Activated CD4-positive, alpha-beta T cell treated with anti-CD3 and anti-CD28 coated beads, Interleukin-2, amount 10 ng/mL, durations not matched to agents 24 days and 14 days (primary cell): Measurements from ENCODE around the gene PGA3. TPM values are rescaled to one million over a fixed set of nuclear protein-coding genes. Genes with fewer than 3 reads are reported as not detected.

Experiments
- DNase-seq: peaks from one replicate; pipeline ENCODE4 v3.0.0; 2022
- H3K27ac Mint-ChIP-seq: one replicate; pipeline ENCODE4 v1.8.0; 2022; ENCODE audit warnings: mild to moderate bottlenecking, mixed read lengths
- H3K27me3 Mint-ChIP-seq: one replicate; pipeline ENCODE4 v1.8.0; 2022; ENCODE audit warnings: mixed read lengths
- H3K36me3 Mint-ChIP-seq: one replicate; pipeline ENCODE4 v1.8.0; 2022; ENCODE audit warnings: low read depth, mild to moderate bottlenecking, mixed read lengths
- H3K4me1 Mint-ChIP-seq: one replicate; pipeline ENCODE4 v1.8.0; 2021; ENCODE audit warnings: mixed read lengths
- H3K4me3 Mint-ChIP-seq: one replicate; pipeline ENCODE4 v1.8.0; 2022; ENCODE audit warnings: mild to moderate bottlenecking, moderate library complexity, mixed read lengths
- H3K9me3 Mint-ChIP-seq: one replicate; pipeline ENCODE4 v1.8.0; 2021; ENCODE audit warnings: mixed read lengths
- intact Hi-C: fragments of 100-400 bp; cut with micrococcal nuclease; formaldehyde crosslinking; loops from one replicate; pipeline ENCODE4 v1.15.1; 2023
- total RNA-seq: library from RNA; stranded (reverse); gene quantifications from 2 replicates; pipeline ENCODE4 v1.2.3, GENCODE V29; 2022

PGA3 gene
- total RNA-seq, 1 donor from 2014 or later: not detected

GRCh38 chr11:61259363-61259762 is 56.0 kb downstream of the PGA3 start:
- Mint-ChIP-seq H3K27ac (no peak overlapping the region), H3K4me1 (no peaks in the 10 kb centered on the region), H3K9me3 (no peaks in the 10 kb centered on the region), H3K27me3 (no peaks in the 10 kb centered on the region), H3K36me3 (no peaks in the 10 kb centered on the region), H3K4me3 (no peak overlapping the region)
- intact Hi-C loops: no loop called here
- DNase-seq: no peak

Other genes with a start within 250 kb of the PGA3 start
- 416 and 421 TPM in 2 replicates for gene CD6, start 231.8 kb upstream of the PGA3 start, total RNA-seq
- gene CD5, start 101.0 kb upstream of the PGA3 start, total RNA-seq: 368 and 385 TPM in 2 replicates
- 13.3 and 13.7 TPM in 2 replicates for gene VPS37C, start 42.1 kb upstream of the PGA3 start, total RNA-seq
- not detected in 2 replicates for gene PGA4, start 18.8 kb downstream of the PGA3 start, total RNA-seq
- not detected in 2 replicates for gene PGA5, start 37.7 kb downstream of the PGA3 start, total RNA-seq
- gene VWCE, start 91.8 kb downstream of the PGA3 start, total RNA-seq: 10.6 and 12.4 TPM in 2 replicates
- gene DDB1, start 129.6 kb downstream of the PGA3 start, total RNA-seq: 265 and 268 TPM in 2 replicates
- gene TKFC, start 129.7 kb downstream of the PGA3 start, total RNA-seq: 81.7 and 84.7 TPM in 2 replicates
- gene CYB561A3, start 158.4 kb downstream of the PGA3 start, total RNA-seq: 34.9 and 35.1 TPM in 2 replicates
- 65.2 and 69.9 TPM in 2 replicates for gene TMEM138, start 158.9 kb downstream of the PGA3 start, total RNA-seq
- gene TMEM216, start 189.1 kb downstream of the PGA3 start, total RNA-seq: 17.0 and 18.3 TPM in 2 replicates
- 140 and 143 TPM in 2 replicates for gene CPSF7, start 226.5 kb downstream of the PGA3 start, total RNA-seq
- gene SDHAF2, start 226.6 kb downstream of the PGA3 start, total RNA-seq: 46.0 and 46.1 TPM in 2 replicates